ENCODE data around the gene TIPIN. TPM values are rescaled to one million over a fixed set of nuclear protein-coding genes. Genes with fewer than 3 reads are reported as not detected.

Gene TIPIN
- total and polyA plus RNA-seq, 4 donors = 5.2 to 10.9 (median 6.2) TPM

DNA sequence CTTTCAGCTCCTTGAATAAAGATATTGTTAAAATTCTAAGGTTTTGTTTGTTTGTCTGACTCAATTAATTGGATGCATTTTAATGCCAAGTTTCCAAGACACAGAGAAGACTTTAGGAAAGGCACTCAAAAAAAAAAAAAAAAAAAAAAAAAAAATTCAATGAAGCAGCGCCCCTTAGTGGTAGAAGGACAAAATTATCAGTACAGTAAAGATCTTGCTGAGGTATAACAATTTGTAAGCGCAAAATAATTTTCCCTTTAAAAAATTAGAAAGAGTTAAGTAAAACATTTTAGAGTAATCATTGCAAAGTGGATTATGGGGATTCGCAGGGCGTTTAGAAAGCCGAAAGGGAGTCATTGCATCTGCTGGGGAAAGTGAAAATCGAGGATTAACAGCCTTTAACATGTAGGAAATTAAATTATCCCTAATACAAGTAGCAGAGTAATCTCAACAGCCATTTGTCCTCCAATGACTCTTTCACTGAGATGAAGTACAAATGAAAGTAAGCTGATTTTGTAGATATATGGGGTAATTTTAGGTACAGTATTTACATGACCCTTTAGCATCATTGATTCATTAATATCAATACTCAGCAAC lies 68.9 kb downstream of the TIPIN start:
- Histone ChIP-seq H3K27ac (ENCODE audit: low read depth in 1 of 2, low read length in 1 of 2) (no peak overlapping the region), H3K36me3 (ENCODE audit: control insufficient read depth in 4 of 4, insufficient read depth in 4 of 4, low read length in 4 of 4) (no peaks in the 10 kb centered on the region), H3K9me3 (ENCODE audit: control insufficient read depth in 4 of 4, insufficient read depth in 3 of 4, low read length in 3 of 4) (no peaks in the 10 kb centered on the region), H3K27me3 (ENCODE audit: control insufficient read depth in 3 of 3, insufficient read depth in 3 of 3, low read length in 2 of 3) (no peaks in the 10 kb centered on the region), H3K9ac (ENCODE audit: insufficient read depth in 1 of 2, low read length in 2 of 2) (no peak overlapping the region), H3K4me3 (no peak overlapping the region), H3K4me1 (ENCODE audit: control insufficient read depth in 5 of 5, insufficient read depth in 5 of 5, low read length in 5 of 5) (peaks cover 2 to 37% (median 15%) of the 10 kb centered on the region in 5 donors)
- no peak for ATAC-seq (ENCODE audit: insufficient read depth, low FRiP score)
- WGBS, 2 donors = 14 to 20% methylated on average over 6 of the region's 6 CpGs
- TF ChIP-seq, protein P1, sequence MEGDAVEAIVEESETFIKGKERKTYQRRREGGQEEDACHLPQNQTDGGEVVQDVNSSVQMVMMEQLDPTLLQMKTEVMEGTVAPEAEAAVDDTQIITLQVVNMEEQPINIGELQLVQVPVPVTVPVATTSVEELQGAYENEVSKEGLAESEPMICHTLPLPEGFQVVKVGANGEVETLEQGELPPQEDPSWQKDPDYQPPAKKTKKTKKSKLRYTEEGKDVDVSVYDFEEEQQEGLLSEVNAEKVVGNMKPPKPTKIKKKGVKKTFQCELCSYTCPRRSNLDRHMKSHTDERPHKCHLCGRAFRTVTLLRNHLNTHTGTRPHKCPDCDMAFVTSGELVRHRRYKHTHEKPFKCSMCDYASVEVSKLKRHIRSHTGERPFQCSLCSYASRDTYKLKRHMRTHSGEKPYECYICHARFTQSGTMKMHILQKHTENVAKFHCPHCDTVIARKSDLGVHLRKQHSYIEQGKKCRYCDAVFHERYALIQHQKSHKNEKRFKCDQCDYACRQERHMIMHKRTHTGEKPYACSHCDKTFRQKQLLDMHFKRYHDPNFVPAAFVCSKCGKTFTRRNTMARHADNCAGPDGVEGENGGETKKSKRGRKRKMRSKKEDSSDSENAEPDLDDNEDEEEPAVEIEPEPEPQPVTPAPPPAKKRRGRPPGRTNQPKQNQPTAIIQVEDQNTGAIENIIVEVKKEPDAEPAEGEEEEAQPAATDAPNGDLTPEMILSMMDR (IDR thresholded peaks at IDR 0.05; ENCODE audit: control extremely low read depth, extremely low read depth) = peak; percentile 34
- DNase-seq = peak in 2 of 3 donors; percentile 71 to 83

Small RNAs within 50 kb of the gene (small RNA-seq; reads per million reads assigned to genes)
- gene RF00019 (ENCODE audit: low replicate concordance) = not detected
- 3.8 reads per million, percentile 93 among the genes with 10 or more reads in this experiment for gene SCARNA14 (ENCODE audit: low replicate concordance)

Other genes with a start within 250 kb of the TIPIN start
- gene MEGF11, start 102.9 kb downstream of the TIPIN start, total RNA-seq = 1 to 10 TPM in 1 of 2 donors, under 1 TPM in 1; 0.82 to 1.5 TPM
- under 1 TPM; 0.16 to 0.18 TPM for gene MEGF11, start 102.9 kb downstream of the TIPIN start, polyA plus RNA-seq
- 10 to 100 TPM; 28.8 to 43.7 TPM for gene DIS3L, start 63.1 kb downstream of the TIPIN start, total RNA-seq
- gene DIS3L, start 63.1 kb downstream of the TIPIN start, polyA plus RNA-seq = 10 to 100 TPM in 1 of 2 donors, 1 to 10 TPM in 1; 8.0 to 11.7 TPM
- gene MAP2K1, start 30.2 kb upstream of the TIPIN start, total RNA-seq = 10 to 100 TPM; 27.8 to 64.7 TPM
- gene MAP2K1, start 30.2 kb upstream of the TIPIN start, polyA plus RNA-seq = 10 to 100 TPM; 19.0 to 57.6 TPM
- gene SNAPC5, start 141.1 kb upstream of the TIPIN start, total RNA-seq = 10 to 100 TPM; 19.2 to 25.4 TPM
- gene SNAPC5, start 141.1 kb upstream of the TIPIN start, polyA plus RNA-seq = 10 to 100 TPM; 28.1 to 41.4 TPM
- gene RPL4, start 148.2 kb upstream of the TIPIN start, total RNA-seq = 1,000 to 10,000 TPM; 1,560 to 2,503 TPM
- 1,000 to 10,000 TPM; 2,394 to 2,474 TPM for gene RPL4, start 148.2 kb upstream of the TIPIN start, polyA plus RNA-seq
- 1 to 10 TPM; 7.4 to 9.9 TPM for gene ZWILCH, start 148.6 kb upstream of the TIPIN start, total RNA-seq
- 1 to 10 TPM; 3.2 to 4.8 TPM for gene ZWILCH, start 148.6 kb upstream of the TIPIN start, polyA plus RNA-seq
- gene LCTL, start 209.3 kb upstream of the TIPIN start, total RNA-seq = not detected
- gene LCTL, start 209.3 kb upstream of the TIPIN start, polyA plus RNA-seq = not detected

Data from lung (tissue), 13 donors.